Omental fat pad (tissue), 4 donors: ENCODE results near the gene HTR3B. TPM values are rescaled to one million over a fixed set of nuclear protein-coding genes. Genes with fewer than 3 reads are reported as not detected.

Experiments used
- ATAC-seq: fragments of 150-250 bp; one replicate; pipeline ENCODE4 v1.9.1; 2016; ENCODE audit warnings: mild to moderate bottlenecking, moderate library complexity; ENCODE audit not compliant: low FRiP score
- DNase-seq: peaks from one replicate; pipeline ENCODE4 v3.0.0-alpha.2; 2019; ENCODE audit warnings: low spot score
- CTCF ChIP-seq, 3 donors: fragments of 450-650 bp; IDR thresholded peaks; one replicate each; pipeline ENCODE4 v1.5.1; 2016 to 2017; ENCODE audit warnings: antibody characterized with exemption in 3 of 3, mild to moderate bottlenecking in 3 of 3, moderate library complexity in 2 of 3
- total RNA-seq, 4 donors: library from RNA; depleted of rRNA; stranded (reverse); fragments of >200 nt; gene quantifications; one replicate each; pipeline ENCODE4 v1.1.0, GENCODE V29; 2016

Gene HTR3B
- total RNA-seq, 4 donors from 2014 or later = not detected

- DNase-seq (no peak), ATAC-seq (no peak)
- TF ChIP-seq CTCF (IDR thresholded peaks at IDR 0.05) = no peak
These were observed 38.7 kb upstream of the HTR3B start for GRCh38 chr11:113865873-113866272.

- no peak for ATAC-seq
- DNase-seq = no peak
- TF ChIP-seq CTCF (IDR thresholded peaks at IDR 0.05) = no peak
These were observed 36.6 kb upstream of the HTR3B start for GRCh38 chr11:113867843-113868503.

DNA sequence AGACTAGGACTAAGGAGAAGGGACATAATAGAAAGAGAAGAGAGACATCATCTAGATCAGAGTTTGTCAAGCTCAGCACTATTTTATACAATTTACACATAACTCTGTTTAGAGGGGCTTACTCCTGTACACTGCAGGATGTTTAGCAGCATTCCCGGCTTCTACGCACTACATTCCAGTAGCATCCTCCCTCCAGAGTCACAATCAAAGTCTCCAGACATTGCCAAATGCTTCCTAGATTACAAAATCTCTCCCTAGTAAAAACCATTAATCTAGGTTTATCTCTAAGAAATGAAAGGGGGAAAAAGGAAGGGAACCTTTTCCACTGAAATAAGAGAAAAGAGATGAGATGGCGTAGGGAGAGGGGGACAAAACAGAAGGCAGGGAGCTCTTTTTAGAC is 33.3 kb upstream of the HTR3B start:
- no peak for TF ChIP-seq CTCF (IDR thresholded peaks at IDR 0.05)
- ATAC-seq (no peak), DNase-seq (no peak)

- TF ChIP-seq CTCF (IDR thresholded peaks at IDR 0.05) = no peak
- ATAC-seq = no peak
- DNase-seq = no peak
These were observed 31.4 kb upstream of the HTR3B start for GRCh38 chr11:113873236-113873626.

DNA sequence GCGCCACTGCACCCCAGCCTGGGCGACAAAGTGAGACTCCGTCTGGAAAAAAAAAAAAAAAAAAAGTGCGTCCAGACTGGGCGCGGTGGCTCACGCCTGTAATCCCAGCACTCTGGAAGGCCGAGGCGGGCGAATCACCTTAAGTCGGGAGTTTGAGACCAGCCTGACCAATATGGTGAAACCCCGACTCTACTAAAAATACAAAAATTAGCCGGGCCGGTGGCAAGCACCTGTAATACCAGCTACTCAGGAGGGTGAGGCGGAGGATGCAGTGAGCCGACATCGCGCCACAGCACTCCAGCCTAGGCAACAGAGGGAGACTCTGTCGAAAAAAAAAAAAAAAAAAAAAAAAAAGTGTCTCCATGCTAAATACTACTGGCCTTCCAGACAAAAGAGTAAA is 30.5 kb upstream of the HTR3B start:
- DNase-seq = no peak

DNA sequence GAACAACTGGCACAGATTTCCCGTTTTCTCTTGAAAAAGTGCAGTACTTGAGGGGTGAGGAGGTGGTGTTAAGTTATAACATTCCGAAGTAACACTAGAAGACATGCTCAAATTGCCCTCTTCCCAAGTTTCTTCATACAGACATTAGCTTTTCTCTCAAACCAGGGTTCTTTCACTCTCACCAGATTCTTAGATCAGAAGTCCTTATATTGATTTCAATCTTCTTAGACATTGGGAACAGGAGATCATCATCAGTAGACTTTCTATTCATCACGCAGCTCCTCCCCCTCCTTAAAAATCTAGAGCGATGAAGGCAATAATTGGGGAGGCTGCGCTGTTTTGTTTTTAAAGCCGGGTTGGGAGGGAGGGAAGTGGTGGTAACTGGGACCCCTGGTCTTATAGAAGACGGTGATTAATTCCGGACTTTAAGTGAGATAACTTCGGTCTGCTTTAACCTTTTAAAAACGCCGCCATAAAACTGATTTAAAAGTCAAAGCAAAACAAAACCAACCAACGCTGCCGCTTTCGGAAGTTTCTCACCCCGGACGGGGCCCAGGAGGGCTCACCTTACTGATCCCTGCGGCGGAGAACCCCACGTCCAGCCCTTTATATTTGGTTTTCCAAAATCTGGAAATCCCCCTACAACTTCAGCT is 29.9 kb upstream of the HTR3B start:
- no peak for TF ChIP-seq CTCF (IDR thresholded peaks at IDR 0.05)
- DNase-seq = no peak
- ATAC-seq = peak; percentile 2

More for the DNA sequence above, 30.5 kb upstream of the HTR3B start:
- TF ChIP-seq CTCF (IDR thresholded peaks at IDR 0.05) = no peak
- no peak for ATAC-seq
